KOPT-K1 (cell line): ENCODE measurements around the gene RIMS3.
"Not testable (repeated sequence)": the region's sequence is repeated elsewhere in the genome, so short reads cannot be mapped to it uniquely, and the experiment has no call there.

Experiments used
- H3K27ac ChIP-seq: fragments of 200-600 bp; sonication (generic); 2 replicates; pipeline ENCODE4 v1.5.1; 2016; ENCODE audit warnings: antibody characterized with exemption, mild to moderate bottlenecking, low read depth, low read length; ENCODE audit not compliant: poor library complexity, severe bottlenecking
- H3K36me3 ChIP-seq: fragments of 200-600 bp; sonication (generic); 2 replicates; pipeline ENCODE4 v1.5.1; 2017; ENCODE audit warnings: antibody characterized with exemption, mild to moderate bottlenecking, low read length, moderate library complexity; ENCODE audit not compliant: insufficient read depth
- H3K9me3 ChIP-seq: fragments of 200-600 bp; sonication (generic); 2 replicates; pipeline ENCODE4 v1.5.1; 2017; ENCODE audit warnings: antibody characterized with exemption, low read length, mild to moderate bottlenecking; ENCODE audit not compliant: insufficient read depth, poor library complexity, severe bottlenecking

The RIMS3 gene

GRCh38 chr1:40634901-40635655 lies 30.4 kb downstream of the RIMS3 start:
- H3K36me3 ChIP-seq, result no peaks in the 10 kb centered on the region
- no peak overlapping the region for H3K27ac ChIP-seq
- H3K9me3 ChIP-seq, result peaks cover 5% of the 10 kb centered on the region

GRCh38 chr1:40633931-40634376 lies 31.5 kb downstream of the RIMS3 start:
- Histone ChIP-seq H3K36me3 (no peaks in the 10 kb centered on the region), H3K27ac (no peak overlapping the region), H3K9me3 (peaks cover 5% of the 10 kb centered on the region)

GRCh38 chr1:40633523-40633922 lies 32.0 kb downstream of the RIMS3 start:
- Histone ChIP-seq H3K9me3 (peaks cover 5% of the 10 kb centered on the region), H3K27ac (no peak overlapping the region), H3K36me3 (no peaks in the 10 kb centered on the region)

GRCh38 chr1:40630488-40631223 lies 34.8 kb downstream of the RIMS3 start:
- no peaks in the 10 kb centered on the region for H3K36me3 ChIP-seq
- H3K9me3 ChIP-seq, result peaks cover 3% of the 10 kb centered on the region
- H3K27ac ChIP-seq, result peak overlapping the region; percentile 80

GRCh38 chr1:40629546-40629945 lies 35.9 kb downstream of the RIMS3 start:
- not testable (repeated sequence) for H3K36me3 ChIP-seq, H3K9me3 ChIP-seq
- H3K27ac ChIP-seq, result peak overlapping the region; percentile 80

GRCh38 chr1:40628903-40629292 lies 36.6 kb downstream of the RIMS3 start:
- Histone ChIP-seq H3K36me3 (no peaks in the 10 kb centered on the region), H3K27ac (peak overlapping the region; percentile 80)

GRCh38 chr1:40627987-40628902 lies 37.2 kb downstream of the RIMS3 start:
- H3K36me3 ChIP-seq, result no peaks in the 10 kb centered on the region

More at GRCh38 chr1:40628903-40629292, 36.6 kb downstream of the RIMS3 start:
- no peaks in the 10 kb centered on the region for H3K9me3 ChIP-seq

GRCh38 chr1:40626383-40626770 lies 39.1 kb downstream of the RIMS3 start:
- peak overlapping the region; percentile 61 for H3K27ac ChIP-seq
- no peaks in the 10 kb centered on the region for H3K36me3 ChIP-seq
- no peaks in the 10 kb centered on the region for H3K9me3 ChIP-seq

More at GRCh38 chr1:40627987-40628902, 37.2 kb downstream of the RIMS3 start:
- Histone ChIP-seq H3K9me3 (no peaks in the 10 kb centered on the region), H3K27ac (peak overlapping the region; percentile 80)

- Histone ChIP-seq H3K27ac (peak overlapping the region; percentile 61), H3K36me3 (no peaks in the 10 kb centered on the region), H3K9me3 (no peaks in the 10 kb centered on the region)
These were observed 39.8 kb downstream of the RIMS3 start for GRCh38 chr1:40625476-40626382.

- no peaks in the 10 kb centered on the region for H3K9me3 ChIP-seq
- H3K36me3 ChIP-seq, result no peaks in the 10 kb centered on the region
- peak overlapping the region; percentile 61 for H3K27ac ChIP-seq
These were observed 40.4 kb downstream of the RIMS3 start for GRCh38 chr1:40625076-40625475.

GRCh38 chr1:40622936-40623629 lies 42.4 kb downstream of the RIMS3 start:
- no peaks in the 10 kb centered on the region for H3K36me3 ChIP-seq
- no peaks in the 10 kb centered on the region for H3K9me3 ChIP-seq
- peak overlapping the region; percentile 61 for H3K27ac ChIP-seq

- peak overlapping the region; percentile 61 for H3K27ac ChIP-seq
- no peaks in the 10 kb centered on the region for H3K36me3 ChIP-seq
- H3K9me3 ChIP-seq, result no peaks in the 10 kb centered on the region
These were observed 43.5 kb downstream of the RIMS3 start for GRCh38 chr1:40621821-40622450.

GRCh38 chr1:40620586-40621210 lies 44.8 kb downstream of the RIMS3 start:
- Histone ChIP-seq H3K27ac (peak overlapping the region; percentile 61), H3K9me3 (no peaks in the 10 kb centered on the region), H3K36me3 (no peaks in the 10 kb centered on the region)
